GM12878 (cell line): Measurements from ENCODE around the gene FBXO21. TPM values are rescaled to one million over a fixed set of nuclear protein-coding genes. Genes with fewer than 3 reads are reported as not detected.
"Not testable (repeated sequence)": the region's sequence is repeated elsewhere in the genome, so short reads cannot be mapped to it uniquely, and the experiment has no call there.

Experiments
- ATAC-seq: fragments of 200-7000 bp; cut with Tn5 transposase; 3 replicates; pipeline ENCODE4 v1.9.1; 2020; ENCODE audit warnings: mild to moderate bottlenecking, moderate library complexity
- BruUV-seq: library from RNA; stranded (reverse); fragments of 400-500 nt; replicated peaks from 2 replicates; lab custom pipeline; 2021; lab: Mats Ljungman, UMichigan
- CTCF ChIA-PET: fragments of 300-600 bp; sonication (Branson Sonifier 250); formaldehyde crosslinking; extraction: SDS; loops from one replicate; lab custom pipeline; 2021; ENCODE audit warnings: inconsistent platforms; lab: Yijun Ruan, JAX
- POLR2A ChIA-PET: fragments of 350-600 bp; formaldehyde crosslinking; extraction: SDS; loops from one replicate; lab custom pipeline; 2021; ENCODE audit warnings: inconsistent platforms; lab: Charles Lee
- RAD21 ChIA-PET: fragments of 300-600 bp; sonication (Branson Sonifier 250); formaldehyde crosslinking; loops from one replicate; lab custom pipeline; 2023; ENCODE audit warnings: antibody characterized with exemption; ENCODE audit not compliant: unreplicated experiment; lab: Charles Lee
- SMC1A ChIA-PET: fragments of 300-600 bp; sonication (Branson Sonifier 250); formaldehyde crosslinking; loops from one replicate; lab custom pipeline; 2023; ENCODE audit not compliant: unreplicated experiment, uncharacterized antibody; lab: Charles Lee
- DNase-seq: peaks from one replicate; pipeline ENCODE4 v3.0.0-alpha.2; 2011; ENCODE audit warnings: low read depth, low spot score
- FAIRE-seq: peaks from 3 replicates; lab custom pipeline; 2011; peaks lifted over from hg19 to GRCh38; lab: Jason Lieb, UNC
- H2AFZ ChIP-seq: 2 replicates; pipeline ENCODE4 v1.6.0; 2011; ENCODE audit warnings: low read depth, low read length, control low read depth; ENCODE audit not compliant: control insufficient read depth
- H3K27ac ChIP-seq: 2 replicates; pipeline ENCODE4 v1.5.1; 2011; ENCODE audit warnings: control low read depth; ENCODE audit not compliant: control insufficient read depth, insufficient read depth
- H3K27me3 ChIP-seq, 2 experiments: replicated peaks in 1 of 2; 2 replicates each; pipeline versions ENCODE4 v1.6.0 to v1.6.1; 2011; ENCODE audit warnings: low read length in 1 of 2; ENCODE audit not compliant: control insufficient read depth in 2 of 2, insufficient read depth in 2 of 2
- H3K36me3 ChIP-seq, 2 experiments: 2 replicates each; pipeline ENCODE4 v1.5.1; 2011; ENCODE audit warnings: low read length in 1 of 2; ENCODE audit not compliant: control insufficient read depth in 2 of 2, insufficient read depth in 2 of 2
- H3K4me1 ChIP-seq: 2 replicates; pipeline ENCODE4 v1.6.1; 2011; ENCODE audit warnings: mild to moderate bottlenecking, low read length, moderate library complexity, mixed read lengths; ENCODE audit not compliant: control insufficient read depth, insufficient read depth
- H3K4me2 ChIP-seq: 2 replicates; pipeline ENCODE4 v1.6.0; 2011; ENCODE audit warnings: control low read depth; ENCODE audit not compliant: control insufficient read depth, insufficient read depth
- H3K4me3 ChIP-seq: fragments of 200-600 bp; sonication (generic); 2 replicates; pipeline ENCODE4 v1.5.1; 2016
- H3K79me2 ChIP-seq: 2 replicates; pipeline ENCODE4 v1.6.0; 2011; ENCODE audit warnings: low read length; ENCODE audit not compliant: control insufficient read depth, insufficient read depth
- H3K9ac ChIP-seq: 2 replicates; pipeline ENCODE4 v1.8.0; 2011; ENCODE audit warnings: low read length, control low read depth, mixed read lengths; ENCODE audit not compliant: control insufficient read depth, insufficient read depth
- H3K9me3 ChIP-seq: replicated peaks from 3 replicates; pipeline ENCODE4 v1.5.1; 2011; ENCODE audit warnings: mild to moderate bottlenecking, low read length; ENCODE audit not compliant: control insufficient read depth, insufficient read depth
- H4K20me1 ChIP-seq: 2 replicates; pipeline ENCODE4 v1.6.0; 2011; ENCODE audit not compliant: control insufficient read depth, insufficient read depth
- CREM ChIP-seq: IDR thresholded peaks from 2 replicates; pipeline ENCODE4 v1.6.1; 2014; ENCODE audit warnings: antibody characterized with exemption, low read depth
- EED ChIP-seq: sonication (generic); IDR thresholded peaks from 2 replicates; pipeline ENCODE4 v1.6.1; 2016; ENCODE audit warnings: antibody characterized with exemption, low read depth
- IKZF1 ChIP-seq: fragments of 450-650 bp; conservative IDR thresholded peaks from 2 replicates; pipeline ENCODE4 v1.6.1; 2017; ENCODE audit warnings: antibody characterized with exemption, mild to moderate bottlenecking
- NFIC ChIP-seq: IDR thresholded peaks from 2 replicates; pipeline ENCODE4 v1.6.1; 2012; ENCODE audit warnings: low read depth, mild to moderate bottlenecking, inconsistent platforms, low read length, moderate library complexity
- NFXL1 ChIP-seq: fragments of 450-650 bp; IDR thresholded peaks from 2 replicates; pipeline ENCODE4 v1.6.1; 2017; ENCODE audit warnings: antibody characterized with exemption, mild to moderate bottlenecking, borderline replicate concordance
- RUNX3 ChIP-seq: IDR thresholded peaks from 2 replicates; pipeline ENCODE4 v1.6.1; 2012; ENCODE audit warnings: low read length, inconsistent platforms
- SMAD1 ChIP-seq: fragments of 450-650 bp; IDR thresholded peaks from 2 replicates; pipeline ENCODE4 v1.6.1; 2018; ENCODE audit warnings: mild to moderate bottlenecking, low read depth; ENCODE audit not compliant: partially characterized antibody
- SP1 ChIP-seq: IDR thresholded peaks from one replicate; pipeline ENCODE4 v1.6.1; 2011; ENCODE audit warnings: low read depth, low read length
- STAT3 ChIP-seq: IDR thresholded peaks from 2 replicates; pipeline ENCODE4 v1.6.1; 2011; ENCODE audit warnings: low read depth, low read length, improper control_type of control experiment
- ZBTB40 ChIP-seq: fragments of 450-650 bp; IDR thresholded peaks from 2 replicates; pipeline ENCODE4 v1.6.1; 2016; ENCODE audit warnings: mild to moderate bottlenecking, moderate library complexity, borderline replicate concordance
- WGBS: methylation state at CpG from one replicate; pipeline ENCODE4 v1.1.6; 2016; ENCODE audit warnings: low lambda C conversion rate; ENCODE audit not compliant: insufficient replicate concordance, insufficient coverage; ENCODE audit errors: missing lambda C conversion rate; 5-methylcytosine and 5-hydroxymethylcytosine counted together
- in situ Hi-C: fragments of 300-500 bp; cut with MboI; formaldehyde crosslinking; loops from 9 replicates; pipeline ENCODE4 v1.14.3; 2018; ENCODE audit warnings: mixed read lengths
- intact Hi-C: fragments of 100-400 bp; cut with micrococcal nuclease; formaldehyde crosslinking; loops from one replicate; pipeline ENCODE4 v1.14.2; 2022; ENCODE audit not compliant: unreplicated experiment
- polyA plus RNA-seq, 11 experiments: library from polyadenylated mRNA; depleted of rRNA in 4 of 11; unstranded in 6 of 11; stranded (reverse) in 5 of 11; fragments of >200 nt; fragmentation: Nextera tagmentation in 4 of 11; fragmentation: Illumina TruSeq in 1 of 11; extraction: Ambion mirVana in 4 of 11; extraction: Trizol in 1 of 11; gene quantifications; 1 replicate in 1 of 11; 2 replicates in 10 of 11; pipeline versions ENCODE4 v1.2.1 to v1.2.3, GENCODE V29; 2011 to 2016; ENCODE audit warnings: inconsistent platforms in 2 of 11, missing spikeins in 2 of 11, low read depth in 1 of 11
- total RNA-seq, 4 experiments: library from RNA; depleted of rRNA in 3 of 4; stranded (reverse); fragments of >200 nt in 3 of 4; fragmentation: Illumina TruSeq in 1 of 4; extraction: Trizol in 1 of 4; gene quantifications; 2 replicates each; pipeline versions ENCODE4 v1.2.1 to v1.2.3, GENCODE V29; 2013 to 2021
- TF ChIP-seq, protein P1 (sequence below): IDR thresholded peaks from 2 replicates; pipeline ENCODE4 v1.6.1; 2012; ENCODE audit warnings: low read depth, low read length, improper control_type of control experiment

FBXO21 gene
- total and polyA plus RNA-seq, 10 of the 15 experiments (the other 5 are each of a cell fraction or from before 2014, with no cell fraction given), result 5.5 to 32.6 (median 18.9) TPM

- TF ChIP-seq ZBTB40 (no peak), RUNX3 (no peak), SP1 (no peak), SMAD1 (no peak), NFIC (no peak), NFXL1 (no peak), IKZF1 (no peak), EED (no peak), CREM (no peak), STAT3 (no peak)
- TF ChIP-seq, protein P1, sequence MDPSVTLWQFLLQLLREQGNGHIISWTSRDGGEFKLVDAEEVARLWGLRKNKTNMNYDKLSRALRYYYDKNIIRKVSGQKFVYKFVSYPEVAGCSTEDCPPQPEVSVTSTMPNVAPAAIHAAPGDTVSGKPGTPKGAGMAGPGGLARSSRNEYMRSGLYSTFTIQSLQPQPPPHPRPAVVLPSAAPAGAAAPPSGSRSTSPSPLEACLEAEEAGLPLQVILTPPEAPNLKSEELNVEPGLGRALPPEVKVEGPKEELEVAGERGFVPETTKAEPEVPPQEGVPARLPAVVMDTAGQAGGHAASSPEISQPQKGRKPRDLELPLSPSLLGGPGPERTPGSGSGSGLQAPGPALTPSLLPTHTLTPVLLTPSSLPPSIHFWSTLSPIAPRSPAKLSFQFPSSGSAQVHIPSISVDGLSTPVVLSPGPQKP, result no peak
These were observed 34.9 kb upstream of the FBXO21 start (continued) for GRCh38 chr12:117225179-117225578.

GRCh38 chr12:117220947-117221346, 30.7 kb upstream of the FBXO21 start:
- POLR2A ChIA-PET, ATAC-seq, H3K4me1 ChIP-seq, H3K9me3 ChIP-seq, intact Hi-C loops, in situ Hi-C loops, RAD21 ChIA-PET, H3K27ac ChIP-seq, H4K20me1 ChIP-seq, H3K27me3 ChIP-seq, H3K79me2 ChIP-seq, H3K4me3 ChIP-seq, H3K36me3 ChIP-seq, H3K9ac ChIP-seq, H3K4me2 ChIP-seq, FAIRE-seq, BruUV-seq, H2AFZ ChIP-seq, DNase-seq: not testable (repeated sequence)
- ChIA-PET CTCF (interaction anchor here (0.6 to 1.5 kb wide), 5 partner anchors 10 to 637 kb away, joined by 4 to 5 read pairs (median 4); no protein-coding TSS in a partner anchor), SMC1A (interaction anchor here (1.0 to 1.5 kb wide), 2 partner anchors 14 to 629 kb away, joined by 3 to 5 read pairs; no protein-coding TSS in a partner anchor)
- WGBS, result 30% methylated on average over 5 of the region's 5 CpGs
